Activated B cell treated with CpG ODN at 0.5 μM for 24 hours (primary cell): ENCODE measurements around the gene LMTK3. TPM values are rescaled to one million over a fixed set of nuclear protein-coding genes. Genes with fewer than 3 reads are reported as not detected.
A peak's percentile ranks its signal among the peaks of the same experiment; 100 is the strongest.

Source experiments
- ATAC-seq: fragments of 200-7000 bp; cut with Tn5 transposase; one replicate; pipeline ENCODE4 v1.10.0; 2021; ENCODE audit warnings: low read depth, mild to moderate bottlenecking, moderate library complexity
- CTCF ChIA-PET: fragments of 350-600 bp; sonication (Branson Sonifier 250); formaldehyde crosslinking; loops from one replicate; lab custom pipeline; 2021; ENCODE audit warnings: antibody characterized with exemption; lab: Charles Lee
- POLR2A ChIA-PET: fragments of 350-600 bp; sonication (Branson Sonifier 250); formaldehyde crosslinking; loops from one replicate; lab custom pipeline; 2021; ENCODE audit warnings: antibody characterized with exemption; lab: Charles Lee
- DNase-seq: peaks from one replicate; pipeline ENCODE4 v3.0.0; 2022
- H3K27ac Mint-ChIP-seq: one replicate; pipeline ENCODE4 v1.8.0; 2020; ENCODE audit warnings: mixed read lengths
- H3K27me3 Mint-ChIP-seq: one replicate; pipeline ENCODE4 v1.8.0; 2021; ENCODE audit warnings: mixed read lengths
- H3K36me3 Mint-ChIP-seq: one replicate; pipeline ENCODE4 v1.8.0; 2021; ENCODE audit warnings: low read depth, mixed read lengths
- H3K4me1 Mint-ChIP-seq: one replicate; pipeline ENCODE4 v1.8.0; 2021; ENCODE audit warnings: mixed read lengths
- H3K4me3 Mint-ChIP-seq: one replicate; pipeline ENCODE4 v1.8.0; 2020; ENCODE audit warnings: mild to moderate bottlenecking, mixed read lengths
- H3K9me3 Mint-ChIP-seq: one replicate; pipeline ENCODE4 v1.8.0; 2020; ENCODE audit warnings: mixed read lengths
- intact Hi-C: fragments of 100-400 bp; cut with micrococcal nuclease; formaldehyde crosslinking; loops from one replicate; pipeline ENCODE4 v1.15.1; 2024
- total RNA-seq: library from RNA; stranded (reverse); gene quantifications from 2 replicates; pipeline ENCODE4 v1.2.3, GENCODE V29; 2022
- TF ChIP-seq, protein P1 (sequence below): fragments of 200-600 bp; IDR thresholded peaks from one replicate; pipeline ENCODE4 v1.8.0; 2022; ENCODE audit warnings: antibody characterized with exemption, mild to moderate bottlenecking

LMTK3 gene
- total RNA-seq, 1 donor from 2014 or later: 0.60 TPM

DNA sequence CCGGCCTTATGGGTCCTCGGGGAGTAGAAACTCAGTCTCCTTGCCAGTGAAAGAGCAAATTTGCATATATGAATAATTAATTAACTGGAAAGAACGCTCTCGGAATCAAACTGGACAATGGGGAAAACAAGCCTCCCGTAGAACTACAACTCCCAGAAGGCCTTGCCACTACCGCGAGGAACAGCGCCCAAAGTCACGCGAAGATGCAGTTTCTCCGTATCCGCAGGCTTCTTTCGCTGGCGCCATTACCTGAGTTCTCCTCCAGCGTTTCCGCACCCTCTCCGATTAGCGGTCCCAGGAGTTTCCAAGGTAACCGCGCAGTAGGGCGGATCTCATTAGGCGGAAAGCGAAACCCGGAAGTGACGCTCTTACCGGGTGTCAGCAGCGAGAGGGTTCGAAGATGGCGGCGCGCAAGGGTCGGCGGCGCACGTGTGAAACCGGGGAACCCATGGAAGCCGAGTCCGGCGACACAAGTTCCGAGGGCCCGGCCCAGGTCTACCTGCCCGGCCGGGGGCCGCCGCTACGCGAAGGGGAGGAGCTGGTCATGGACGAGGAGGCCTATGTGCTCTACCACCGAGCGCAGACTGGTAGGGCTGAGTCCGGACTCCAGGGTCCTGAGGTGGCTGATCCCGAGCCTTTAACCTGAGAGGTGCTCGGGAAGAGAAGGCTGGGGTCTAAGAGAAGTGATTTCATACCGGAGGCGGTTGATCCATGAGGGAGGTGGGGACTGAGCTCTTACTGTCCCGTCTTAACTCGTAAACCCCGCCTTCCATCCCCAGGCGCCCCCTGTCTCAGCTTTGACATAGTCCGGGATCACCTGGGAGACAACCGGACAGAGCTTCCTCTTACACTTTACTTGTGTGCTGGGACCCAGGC is 65.8 kb downstream of the LMTK3 start, which contains the start of gene GRWD1:
GRWD1 (plus strand) TSS at position 378 of the 876 bp plus-strand sequence; CDS start at position 401, 23 bp downstream.
- peak within 1 kb of the TSS; percentile 96 for H3K4me3 Mint-ChIP-seq
- peak; percentile 89 for ATAC-seq

DNA sequence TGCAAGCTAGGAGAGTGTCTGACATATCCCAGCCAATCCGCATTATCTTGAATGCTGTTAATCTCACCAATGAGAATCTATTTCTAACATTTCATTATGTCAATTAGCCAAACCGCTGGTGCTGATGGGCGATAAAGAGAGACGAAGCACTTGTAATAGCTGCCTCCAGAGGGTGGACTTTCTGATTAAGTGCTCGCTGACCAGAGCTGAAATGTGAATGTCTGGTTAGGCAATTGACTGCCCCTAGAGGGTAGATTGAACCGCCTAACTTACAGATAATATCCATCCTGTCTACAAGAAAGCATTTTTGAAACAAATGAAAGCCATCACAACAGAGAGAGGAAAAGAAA is 66.4 kb downstream of the LMTK3 start:
- no peak for DNase-seq
- peaks cover 35% of the 10 kb centered on the region for H3K4me1 Mint-ChIP-seq

More for the DNA sequence above, 65.8 kb downstream of the LMTK3 start, which contains the start of gene GRWD1:
- peaks cover 47% of the 10 kb centered on the region for H3K36me3 Mint-ChIP-seq
- H3K4me1 Mint-ChIP-seq: peaks cover 35% of the 10 kb centered on the region
- peak within 1 kb of the TSS; percentile 95 for H3K27ac Mint-ChIP-seq
- TF ChIP-seq, protein P1, sequence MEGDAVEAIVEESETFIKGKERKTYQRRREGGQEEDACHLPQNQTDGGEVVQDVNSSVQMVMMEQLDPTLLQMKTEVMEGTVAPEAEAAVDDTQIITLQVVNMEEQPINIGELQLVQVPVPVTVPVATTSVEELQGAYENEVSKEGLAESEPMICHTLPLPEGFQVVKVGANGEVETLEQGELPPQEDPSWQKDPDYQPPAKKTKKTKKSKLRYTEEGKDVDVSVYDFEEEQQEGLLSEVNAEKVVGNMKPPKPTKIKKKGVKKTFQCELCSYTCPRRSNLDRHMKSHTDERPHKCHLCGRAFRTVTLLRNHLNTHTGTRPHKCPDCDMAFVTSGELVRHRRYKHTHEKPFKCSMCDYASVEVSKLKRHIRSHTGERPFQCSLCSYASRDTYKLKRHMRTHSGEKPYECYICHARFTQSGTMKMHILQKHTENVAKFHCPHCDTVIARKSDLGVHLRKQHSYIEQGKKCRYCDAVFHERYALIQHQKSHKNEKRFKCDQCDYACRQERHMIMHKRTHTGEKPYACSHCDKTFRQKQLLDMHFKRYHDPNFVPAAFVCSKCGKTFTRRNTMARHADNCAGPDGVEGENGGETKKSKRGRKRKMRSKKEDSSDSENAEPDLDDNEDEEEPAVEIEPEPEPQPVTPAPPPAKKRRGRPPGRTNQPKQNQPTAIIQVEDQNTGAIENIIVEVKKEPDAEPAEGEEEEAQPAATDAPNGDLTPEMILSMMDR: no peak
- POLR2A ChIA-PET: interaction anchor here (0.6 to 2.2 kb wide), 12 partner anchors 12 to 1006 kb away, joined by 3 to 7 read pairs (median 4); partner anchors contain the start of genes GRIN2D, KDELR1, SYNGR4 and TMEM143
- intact Hi-C loops: loop anchor here (1.0 kb wide), 8 partner anchors 23 to 173 kb away; partner anchors contain the start of genes CYTH2, KDELR1, RPL18 and SPHK2
- DNase-seq: peak; percentile 78
- CTCF ChIA-PET: interaction anchor here (0.8 to 2.0 kb wide), 5 partner anchors 44 to 174 kb away, joined by 3 to 7 read pairs (median 4); partner anchors contain the start of genes KDELR1 and SPHK2
- peaks cover 19% of the 10 kb centered on the region for H3K27me3 Mint-ChIP-seq
- no peaks in the 10 kb centered on the region for H3K9me3 Mint-ChIP-seq

DNA sequence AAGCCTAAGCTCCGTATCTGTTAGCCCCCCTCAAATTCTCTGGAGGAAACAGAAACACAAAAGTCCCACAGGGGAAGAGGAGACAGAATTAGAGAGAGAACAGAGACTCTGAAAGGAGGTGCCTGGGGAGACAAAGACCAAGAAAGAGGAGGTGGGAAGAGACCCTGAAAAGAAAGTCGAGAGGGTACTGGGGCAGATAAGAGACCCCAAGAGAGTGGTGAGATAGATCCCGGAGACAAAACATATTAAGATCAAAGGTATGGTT is 66.8 kb downstream of the LMTK3 start:
- ATAC-seq (no peak), DNase-seq (no peak)
- Mint-ChIP-seq H3K9me3 (no peaks in the 10 kb centered on the region), H3K27ac (peak overlapping the region; percentile 95), H3K27me3 (peaks cover 19% of the 10 kb centered on the region), H3K36me3 (peaks cover 39% of the 10 kb centered on the region), H3K4me1 (peaks cover 35% of the 10 kb centered on the region), H3K4me3 (peak overlapping the region; percentile 96)
- ChIA-PET POLR2A (interaction anchor here (1.0 to 2.2 kb wide), 4 partner anchors 45 to 123 kb away, joined by 3 to 7 read pairs (median 4); partner anchors contain the start of genes SYNGR4 and TMEM143), CTCF (interaction anchor here (0.8 to 2.0 kb wide), 4 partner anchors 45 to 139 kb away, joined by 3 to 7 read pairs (median 4); partner anchors contain the start of gene KDELR1)
- intact Hi-C loops: loop anchor here (1.0 kb wide), 8 partner anchors 24 to 174 kb away; partner anchors contain the start of genes CYTH2, KDELR1, RPL18 and SPHK2
- TF ChIP-seq, protein P1: no peak

More for the DNA sequence above, 66.4 kb downstream of the LMTK3 start:
- POLR2A ChIA-PET: interaction anchor here (0.6 to 2.2 kb wide), 7 partner anchors 25 to 204 kb away, joined by 3 to 7 read pairs (median 4); partner anchors contain the start of genes GRIN2D, SYNGR4 and TMEM143
- TF ChIP-seq, protein P1: no peak
- Mint-ChIP-seq H3K27me3 (peaks cover 19% of the 10 kb centered on the region), H3K9me3 (no peaks in the 10 kb centered on the region), H3K36me3 (peaks cover 41% of the 10 kb centered on the region), H3K27ac (peak overlapping the region; percentile 95), H3K4me3 (peak overlapping the region; percentile 96)
- intact Hi-C loops: loop anchor here (1.0 kb wide), 8 partner anchors 24 to 174 kb away; partner anchors contain the start of genes CYTH2, KDELR1, RPL18 and SPHK2
- ATAC-seq: peak; percentile 37
- CTCF ChIA-PET: interaction anchor here (0.8 to 2.0 kb wide), 5 partner anchors 44 to 174 kb away, joined by 3 to 7 read pairs (median 4); partner anchors contain the start of genes KDELR1 and SPHK2

DNA sequence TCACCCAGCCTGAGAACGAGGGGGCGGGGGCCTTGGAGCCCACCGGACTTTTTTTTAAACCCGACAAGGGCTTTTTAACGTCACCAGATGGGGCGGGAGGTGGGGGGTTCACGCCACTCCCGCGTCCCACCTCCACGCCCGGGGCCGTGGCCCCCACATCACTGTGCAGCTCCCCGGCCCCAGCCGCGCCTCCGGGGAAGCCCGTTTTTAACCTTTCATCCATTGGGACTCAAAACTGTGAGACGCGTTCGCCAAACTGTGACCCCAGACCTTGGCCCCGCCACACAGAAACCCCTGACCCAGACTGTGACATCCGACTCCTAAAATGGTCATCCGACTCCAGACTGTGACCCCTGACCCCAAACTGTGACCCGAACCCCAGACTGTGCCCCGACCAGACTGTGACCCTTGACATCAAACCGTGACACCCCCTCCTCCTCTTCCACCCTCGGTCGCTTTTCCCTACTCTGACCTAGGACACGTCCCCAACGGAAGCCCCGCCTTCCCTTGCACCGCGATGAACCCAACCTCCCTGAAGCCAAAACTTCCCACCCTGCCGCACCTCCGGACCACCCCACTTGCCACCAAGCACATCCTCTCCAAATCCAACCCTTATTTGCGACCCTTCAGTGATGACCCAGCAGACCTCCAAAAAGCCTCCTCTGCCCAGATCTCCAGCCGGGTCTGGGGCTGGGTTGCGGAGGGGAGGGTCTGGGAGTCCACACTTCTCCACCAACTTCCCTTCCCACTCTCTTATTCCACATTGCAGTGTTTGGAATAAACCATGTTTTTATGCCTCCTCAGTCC is 67.3 kb downstream of the LMTK3 start:
- ChIA-PET CTCF (interaction anchor here (1.9 to 2.0 kb wide), 2 partner anchors 45 to 110 kb away, joined by 4 to 5 read pairs; no protein-coding TSS in a partner anchor), POLR2A (interaction anchor here (1.0 to 2.2 kb wide), 4 partner anchors 49 to 123 kb away, joined by 3 to 7 read pairs (median 5); partner anchors contain the start of genes KDELR1, SYNGR4 and TMEM143)
- peak overlapping the region; percentile 95 for H3K27ac Mint-ChIP-seq
- peak overlapping the region; percentile 96 for H3K4me3 Mint-ChIP-seq
- H3K4me1 Mint-ChIP-seq: peaks cover 35% of the 10 kb centered on the region
- peaks cover 33% of the 10 kb centered on the region for H3K36me3 Mint-ChIP-seq
- intact Hi-C loops: no loop called here
- ATAC-seq (no peak), DNase-seq (no peak)
- no peaks in the 10 kb centered on the region for H3K9me3 Mint-ChIP-seq
- TF ChIP-seq, protein P1: no peak
- H3K27me3 Mint-ChIP-seq: peaks cover 19% of the 10 kb centered on the region
